Measurements from ENCODE around the gene TMCO4. TPM values are rescaled to one million over a fixed set of nuclear protein-coding genes. Genes with fewer than 3 reads are reported as not detected.

The TMCO4 gene
- total and polyA plus RNA-seq, 4 experiments from 2014 or later: 14.9 to 32.7 (median 22.7) TPM

DNA sequence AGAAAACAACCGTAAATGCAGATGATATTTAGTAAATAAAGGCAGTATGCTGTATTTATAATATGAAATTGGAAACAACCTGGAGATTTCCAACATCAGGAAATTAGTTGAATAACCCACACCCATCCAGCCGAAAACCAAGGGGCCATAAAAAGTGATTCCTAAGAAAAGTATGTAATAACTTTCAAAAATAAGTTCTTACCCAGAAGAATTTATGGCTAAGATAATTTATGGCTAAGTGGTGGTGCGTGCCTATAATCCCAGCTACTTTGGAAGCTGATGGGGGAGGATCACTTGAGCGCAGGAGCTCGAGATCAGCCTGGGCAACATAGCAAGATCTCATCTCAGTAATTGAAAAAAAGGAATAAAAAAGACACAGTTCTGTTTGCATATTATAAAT is 43.2 kb downstream of the TMCO4 start:
- Histone ChIP-seq H3K27me3 (ENCODE audit: insufficient read depth, low read length) (no peaks in the 10 kb centered on the region), H3K36me3 (ENCODE audit: insufficient read depth, low read length) (peaks cover 18% of the 10 kb centered on the region), H3K4me3 (ENCODE audit: low read length in 2 of 2) (no peak overlapping the region), H3K27ac (ENCODE audit: low read depth, low read length) (no peak overlapping the region), H3K4me1 (ENCODE audit: insufficient read depth, low read length) (no peaks in the 10 kb centered on the region), H3K9me3 (ENCODE audit: control insufficient read depth in 1 of 2, low read length in 2 of 2) (no peaks in the 10 kb centered on the region)
- intact Hi-C loops (cut with micrococcal nuclease): no loop called here
- H3K27ac Mint-ChIP-seq: peak overlapping the region in 1 of 7 donors; percentile 13
- CTCF ChIA-PET (ENCODE audit: partially characterized antibody): no interaction called here
- H3K4me1 Mint-ChIP-seq: no peaks in the 10 kb centered on the region
- no peak for DNase-seq
- no peaks in the 10 kb centered on the region for H3K9me3 Mint-ChIP-seq
- H3K4me3 Mint-ChIP-seq: no peak overlapping the region
- peaks cover 46 to 53% of the 10 kb centered on the region in 2 donors for H3K36me3 Mint-ChIP-seq
- H3K27me3 Mint-ChIP-seq: no peaks in the 10 kb centered on the region
- POLR2A ChIA-PET (ENCODE audit: partially characterized antibody): interaction anchor here (1.0 kb wide), 1 partner anchor 13 kb away, joined by 3 read pairs; no protein-coding TSS in a partner anchor

GRCh38 chr1:19754482-19754881 is 45.2 kb downstream of the TMCO4 start:
- H3K27me3 ChIP-seq (ENCODE audit: insufficient read depth, low read length): no peaks in the 10 kb centered on the region
- Mint-ChIP-seq H3K36me3 (peaks cover 60 to 63% of the 10 kb centered on the region in 2 donors), H3K9me3 (peaks cover 0 to 2% (median 0%) of the 10 kb centered on the region in 8 donors), H3K4me1 (no peaks in the 10 kb centered on the region), H3K27me3 (no peaks in the 10 kb centered on the region), H3K4me3 (no peak overlapping the region), H3K27ac (no peak overlapping the region)
- no peak overlapping the region for H3K4me3 ChIP-seq (ENCODE audit: low read length in 2 of 2)
- H3K9me3 ChIP-seq (ENCODE audit: control insufficient read depth in 1 of 2, low read length in 2 of 2): no peaks in the 10 kb centered on the region
- H3K36me3 ChIP-seq (ENCODE audit: insufficient read depth, low read length): peaks cover 25% of the 10 kb centered on the region
- CTCF ChIA-PET (ENCODE audit: partially characterized antibody): no interaction called here
- H3K4me1 ChIP-seq (ENCODE audit: insufficient read depth, low read length): no peaks in the 10 kb centered on the region
- no peak overlapping the region for H3K27ac ChIP-seq (ENCODE audit: low read depth, low read length)
- DNase-seq: no peak
- POLR2A ChIA-PET (ENCODE audit: partially characterized antibody): no interaction called here
- intact Hi-C loops (cut with micrococcal nuclease): no loop called here

- ChIA-PET POLR2A (ENCODE audit: partially characterized antibody) (no interaction called here), CTCF (ENCODE audit: partially characterized antibody) (no interaction called here)
- Histone ChIP-seq H3K4me1 (ENCODE audit: insufficient read depth, low read length) (no peaks in the 10 kb centered on the region), H3K27me3 (ENCODE audit: insufficient read depth, low read length) (no peaks in the 10 kb centered on the region), H3K9me3 (ENCODE audit: control insufficient read depth in 1 of 2, low read length in 2 of 2) (no peaks in the 10 kb centered on the region), H3K36me3 (ENCODE audit: insufficient read depth, low read length) (peaks cover 25% of the 10 kb centered on the region), H3K27ac (ENCODE audit: low read depth, low read length) (no peak overlapping the region), H3K4me3 (ENCODE audit: low read length in 2 of 2) (no peak overlapping the region)
- intact Hi-C loops (cut with micrococcal nuclease): no loop called here
- peaks cover 51 to 71% of the 10 kb centered on the region in 2 donors for H3K36me3 Mint-ChIP-seq
- H3K27me3 Mint-ChIP-seq: no peaks in the 10 kb centered on the region
- no peak for DNase-seq
- H3K4me1 Mint-ChIP-seq: no peaks in the 10 kb centered on the region
- H3K4me3 Mint-ChIP-seq: no peak overlapping the region
- H3K27ac Mint-ChIP-seq: no peak overlapping the region
- peaks cover 0 to 2% (median 0%) of the 10 kb centered on the region in 8 donors for H3K9me3 Mint-ChIP-seq
These were observed 47.5 kb downstream of the TMCO4 start for GRCh38 chr1:19752083-19752696.

DNA sequence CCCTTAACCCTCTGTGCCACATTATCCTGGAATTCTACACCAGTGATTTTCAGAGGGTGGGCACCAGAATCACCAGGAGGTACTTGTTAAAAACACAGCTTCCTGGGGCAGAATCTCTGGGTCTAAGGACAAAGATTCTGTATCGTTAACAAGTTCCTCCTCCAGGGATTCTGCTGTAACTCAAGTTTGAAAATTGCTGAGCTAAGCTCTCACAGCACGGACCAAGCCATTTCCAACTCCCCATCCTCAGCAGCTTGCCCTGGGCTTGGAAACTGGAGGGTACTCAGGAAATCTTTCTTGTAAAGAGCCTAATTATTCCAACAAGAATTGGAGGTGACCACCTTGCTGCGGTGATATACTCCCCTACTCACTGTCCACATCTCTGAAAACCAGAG is 48.8 kb downstream of the TMCO4 start:
- DNase-seq: no peak
- no peaks in the 10 kb centered on the region for H3K27me3 Mint-ChIP-seq
- ChIA-PET POLR2A (ENCODE audit: partially characterized antibody) (no interaction called here), CTCF (ENCODE audit: partially characterized antibody) (no interaction called here)
- no peaks in the 10 kb centered on the region for H3K4me1 ChIP-seq (ENCODE audit: insufficient read depth, low read length)
- intact Hi-C loops (cut with micrococcal nuclease): no loop called here
- H3K36me3 Mint-ChIP-seq: peaks cover 57 to 80% of the 10 kb centered on the region in 2 donors
- H3K4me3 Mint-ChIP-seq: no peak overlapping the region
- H3K9me3 ChIP-seq (ENCODE audit: control insufficient read depth in 1 of 2, low read length in 2 of 2): no peaks in the 10 kb centered on the region
- no peak overlapping the region for H3K27ac Mint-ChIP-seq
- H3K36me3 ChIP-seq (ENCODE audit: insufficient read depth, low read length): peaks cover 25% of the 10 kb centered on the region
- H3K4me3 ChIP-seq (ENCODE audit: low read length in 2 of 2): no peak overlapping the region
- peaks cover 0 to 2% (median 0%) of the 10 kb centered on the region in 8 donors for H3K9me3 Mint-ChIP-seq
- no peaks in the 10 kb centered on the region for H3K27me3 ChIP-seq (ENCODE audit: insufficient read depth, low read length)
- no peaks in the 10 kb centered on the region for H3K4me1 Mint-ChIP-seq
- H3K27ac ChIP-seq (ENCODE audit: low read depth, low read length): no peak overlapping the region

DNA sequence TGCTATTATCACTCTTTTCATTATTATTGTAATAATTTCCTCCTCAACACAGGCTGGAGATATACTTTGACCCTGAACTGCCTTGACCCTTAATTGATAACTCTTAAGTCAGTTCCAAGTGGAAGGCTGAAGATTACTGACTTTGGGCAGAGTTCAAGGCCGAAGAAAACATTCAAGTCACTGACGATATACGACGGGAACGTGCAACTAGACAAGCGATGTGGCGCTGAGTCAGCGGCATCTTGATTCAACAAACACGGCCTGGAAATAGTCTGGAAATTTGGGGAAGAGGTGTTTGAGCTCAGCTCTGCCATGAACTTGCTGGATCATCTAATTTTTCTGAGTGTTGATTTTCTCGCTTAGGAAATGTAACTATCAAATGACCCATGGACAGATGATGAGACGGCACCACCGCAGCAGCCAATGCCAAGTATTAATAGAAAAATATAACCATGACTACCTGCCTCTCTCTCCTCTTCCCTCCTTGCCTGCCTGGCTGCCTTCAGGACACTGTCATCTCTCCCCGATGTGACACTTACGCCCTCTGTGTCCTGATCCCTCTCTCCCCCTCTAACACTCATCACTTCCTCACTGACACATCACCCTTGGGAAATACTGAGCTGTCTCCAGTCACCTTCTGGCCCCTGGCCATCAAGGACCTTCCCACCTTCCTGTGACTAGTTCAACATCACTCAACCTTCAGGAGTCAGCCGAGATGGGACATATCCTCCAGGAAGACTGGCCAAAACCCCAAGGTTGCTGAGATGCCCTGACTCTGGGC is 49.4 kb downstream of the TMCO4 start:
- DNase-seq: no peak
- ChIA-PET POLR2A (ENCODE audit: partially characterized antibody) (no interaction called here), CTCF (ENCODE audit: partially characterized antibody) (no interaction called here)
- no peaks in the 10 kb centered on the region for H3K27me3 ChIP-seq (ENCODE audit: insufficient read depth, low read length)
- H3K27ac ChIP-seq (ENCODE audit: low read depth, low read length): no peak overlapping the region
- intact Hi-C loops (cut with micrococcal nuclease): no loop called here
- no peaks in the 10 kb centered on the region for H3K4me1 Mint-ChIP-seq
- no peak overlapping the region for H3K4me3 ChIP-seq (ENCODE audit: low read length in 2 of 2)
- H3K4me1 ChIP-seq (ENCODE audit: insufficient read depth, low read length): no peaks in the 10 kb centered on the region
- H3K4me3 Mint-ChIP-seq: no peak overlapping the region
- H3K9me3 Mint-ChIP-seq: peaks cover 0 to 2% (median 0%) of the 10 kb centered on the region in 8 donors
- H3K36me3 ChIP-seq (ENCODE audit: insufficient read depth, low read length): peaks cover 25% of the 10 kb centered on the region
- peaks cover 58 to 81% of the 10 kb centered on the region in 2 donors for H3K36me3 Mint-ChIP-seq
- H3K27ac Mint-ChIP-seq: peak overlapping the region in 2 of 7 donors; percentile 30 to 63
- no peaks in the 10 kb centered on the region for H3K9me3 ChIP-seq (ENCODE audit: control insufficient read depth in 1 of 2, low read length in 2 of 2)
- no peaks in the 10 kb centered on the region for H3K27me3 Mint-ChIP-seq

GRCh38 chr1:19749685-19750084 is 50.0 kb downstream of the TMCO4 start:
- no peak overlapping the region for H3K27ac Mint-ChIP-seq
- no peaks in the 10 kb centered on the region for H3K4me1 Mint-ChIP-seq
- Histone ChIP-seq H3K4me3 (ENCODE audit: low read length in 2 of 2) (no peak overlapping the region), H3K9me3 (ENCODE audit: control insufficient read depth in 1 of 2, low read length in 2 of 2) (no peaks in the 10 kb centered on the region), H3K27me3 (ENCODE audit: insufficient read depth, low read length) (no peaks in the 10 kb centered on the region), H3K36me3 (ENCODE audit: insufficient read depth, low read length) (peaks cover 19% of the 10 kb centered on the region), H3K27ac (ENCODE audit: low read depth, low read length) (no peak overlapping the region), H3K4me1 (ENCODE audit: insufficient read depth, low read length) (no peaks in the 10 kb centered on the region)
- POLR2A ChIA-PET (ENCODE audit: partially characterized antibody): no interaction called here
- no peaks in the 10 kb centered on the region for H3K27me3 Mint-ChIP-seq
- H3K36me3 Mint-ChIP-seq: peaks cover 62 to 80% of the 10 kb centered on the region in 2 donors
- intact Hi-C loops (cut with micrococcal nuclease): no loop called here
- peaks cover 0 to 2% (median 0%) of the 10 kb centered on the region in 8 donors for H3K9me3 Mint-ChIP-seq
- DNase-seq: no peak
- no peak overlapping the region for H3K4me3 Mint-ChIP-seq
- CTCF ChIA-PET (ENCODE audit: partially characterized antibody): interaction anchor here (0.7 to 1.5 kb wide), 2 partner anchors 8 to 57 kb away, joined by 3 to 5 read pairs; no protein-coding TSS in a partner anchor

DNA sequence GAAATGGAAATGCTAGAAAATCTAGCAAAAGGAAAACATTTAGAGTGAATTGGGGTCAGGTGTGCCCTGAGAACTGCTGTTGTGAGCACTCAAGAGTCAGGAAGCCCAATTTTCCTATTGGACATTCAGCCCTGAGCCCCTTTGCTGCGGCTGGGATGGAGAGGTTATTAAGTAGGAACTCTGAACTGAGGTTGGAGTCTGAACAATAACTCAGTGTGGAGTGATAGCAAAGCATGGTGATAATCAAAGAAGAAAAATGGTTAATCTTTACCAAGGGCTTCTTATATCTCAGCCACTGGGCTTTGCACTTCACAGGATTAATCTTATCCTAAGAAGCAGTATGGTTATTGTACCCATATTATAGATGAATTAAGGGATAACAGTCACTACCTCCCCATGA is 52.0 kb downstream of the TMCO4 start:
- no peak for DNase-seq
- no peak overlapping the region for H3K27ac ChIP-seq (ENCODE audit: low read depth, low read length)
- H3K27me3 ChIP-seq (ENCODE audit: insufficient read depth, low read length): no peaks in the 10 kb centered on the region
- peaks cover 19% of the 10 kb centered on the region for H3K36me3 ChIP-seq (ENCODE audit: insufficient read depth, low read length)
- intact Hi-C loops (cut with micrococcal nuclease): no loop called here
- Mint-ChIP-seq H3K36me3 (peaks cover 70 to 78% of the 10 kb centered on the region in 2 donors), H3K4me1 (no peaks in the 10 kb centered on the region), H3K27ac (peak overlapping the region in 1 of 7 donors; percentile 48), H3K27me3 (no peaks in the 10 kb centered on the region), H3K4me3 (no peak overlapping the region), H3K9me3 (peaks cover 0 to 2% (median 0%) of the 10 kb centered on the region in 8 donors)
- CTCF ChIA-PET (ENCODE audit: partially characterized antibody): no interaction called here
- POLR2A ChIA-PET (ENCODE audit: partially characterized antibody): no interaction called here
- H3K9me3 ChIP-seq (ENCODE audit: control insufficient read depth in 1 of 2, low read length in 2 of 2): no peaks in the 10 kb centered on the region
- H3K4me1 ChIP-seq (ENCODE audit: insufficient read depth, low read length): no peaks in the 10 kb centered on the region
- H3K4me3 ChIP-seq (ENCODE audit: low read length in 2 of 2): no peak overlapping the region
